Endodermal cell (in vitro differentiated cells): ENCODE results near the gene SLC37A3. TPM values are rescaled to one million over a fixed set of nuclear protein-coding genes. Genes with fewer than 3 reads are reported as not detected.
A peak's percentile ranks its signal among the peaks of the same experiment; 100 is the strongest.

ENCODE experiments used
- DNase-seq: peaks from one replicate; pipeline ENCODE4 v3.0.0-alpha.2; 2017
- H3K27ac ChIP-seq: 2 replicates; pipeline ENCODE4 v1.5.1; 2013; ENCODE audit warnings: mild to moderate bottlenecking, low read depth, low read length, moderate library complexity
- H3K27me3 ChIP-seq: 2 replicates; pipeline ENCODE4 v1.6.1; 2013; ENCODE audit warnings: mild to moderate bottlenecking, low read length, moderate library complexity; ENCODE audit not compliant: insufficient read depth, control insufficient read depth, poor library complexity, severe bottlenecking
- H3K36me3 ChIP-seq: 2 replicates; pipeline ENCODE4 v1.7.0; 2013; ENCODE audit warnings: mild to moderate bottlenecking, low read length, moderate library complexity; ENCODE audit not compliant: control insufficient read depth, insufficient read depth
- H3K4me1 ChIP-seq: one replicate; pipeline ENCODE4 v1.7.0; 2013; ENCODE audit warnings: low read length; ENCODE audit not compliant: control insufficient read depth, insufficient read depth
- H3K4me3 ChIP-seq: 2 replicates; pipeline ENCODE4 v1.5.1; 2013; ENCODE audit warnings: mild to moderate bottlenecking, low read length, moderate library complexity
- H3K9ac ChIP-seq: 2 replicates; pipeline ENCODE4 v1.6.1; 2013; ENCODE audit warnings: mild to moderate bottlenecking, low read length, moderate library complexity; ENCODE audit not compliant: poor library complexity, severe bottlenecking; ENCODE audit errors: extremely low read depth
- H3K9me3 ChIP-seq: 2 replicates; pipeline ENCODE4 v1.6.1; 2013; ENCODE audit warnings: mild to moderate bottlenecking, low read length, moderate library complexity; ENCODE audit not compliant: control insufficient read depth
- H3K27ac Mint-ChIP-seq: 2 replicates; pipeline ENCODE4 v1.8.0; 2020; ENCODE audit warnings: mixed read lengths
- H3K27me3 Mint-ChIP-seq: 2 replicates; pipeline ENCODE4 v1.8.0; 2021; ENCODE audit warnings: mild to moderate bottlenecking, mixed read lengths; ENCODE audit not compliant: insufficient read depth
- H3K36me3 Mint-ChIP-seq: 2 replicates; pipeline ENCODE4 v1.8.0; 2020; ENCODE audit warnings: low read depth, mixed read lengths
- H3K4me1 Mint-ChIP-seq: 2 replicates; pipeline ENCODE4 v1.8.0; 2020; ENCODE audit warnings: mixed read lengths
- H3K4me3 Mint-ChIP-seq: 2 replicates; pipeline ENCODE4 v1.8.0; 2020; ENCODE audit warnings: mild to moderate bottlenecking, moderate library complexity, mixed read lengths
- H3K9me3 Mint-ChIP-seq: 2 replicates; pipeline ENCODE4 v1.8.0; 2020; ENCODE audit warnings: mild to moderate bottlenecking, mixed read lengths
- CTCF ChIP-seq: fragments of 200-600 bp; sonication (generic); conservative IDR thresholded peaks from 2 replicates; pipeline ENCODE4 v1.5.0; 2021; ENCODE audit warnings: antibody characterized with exemption, mild to moderate bottlenecking
- WGBS, 2 experiments: methylation state at CpG; one replicate each; pipeline versions ENCODE4 v1.1.5 to v1.1.7; 2013; ENCODE audit warnings: missing lambda C conversion rate in 2 of 2, mixed read lengths in 1 of 2; ENCODE audit not compliant: insufficient coverage in 1 of 2, insufficient read length in 1 of 2; 5-methylcytosine and 5-hydroxymethylcytosine counted together
- total RNA-seq, 2 donors: library from RNA; stranded (reverse); fragmentation: NEBNext Ultra II Directional in 1 of 2; extraction: Animal tissue kit (Norgen Biotek cat#: 25700) in 1 of 2; gene quantifications; 2 replicates in 1 of 2; 3 replicates in 1 of 2; pipeline ENCODE4 v1.2.1, GENCODE V29; 2021

SLC37A3 gene
- total RNA-seq, 2 donors from 2014 or later = 55.4 to 60.5 TPM

- no peaks in the 10 kb centered on the region for H3K9me3 ChIP-seq
- no peak overlapping the region for H3K9ac ChIP-seq
- Mint-ChIP-seq H3K4me1 (peaks cover 15% of the 10 kb centered on the region), H3K36me3 (peaks cover 58% of the 10 kb centered on the region), H3K4me3 (no peak overlapping the region), H3K9me3 (no peaks in the 10 kb centered on the region), H3K27me3 (no peaks in the 10 kb centered on the region), H3K27ac (no peak overlapping the region)
- no peak overlapping the region for H3K4me3 ChIP-seq
- 91 to 92% methylated on average over 7 to 13 of the region's 13 CpGs for WGBS, 2 experiments
- H3K36me3 ChIP-seq = peaks cover 66% of the 10 kb centered on the region
- DNase-seq = no peak
- peak overlapping the region; percentile 92 for H3K27ac ChIP-seq
- H3K4me1 ChIP-seq = peaks cover 11% of the 10 kb centered on the region
- no peaks in the 10 kb centered on the region for H3K27me3 ChIP-seq
- no peak for TF ChIP-seq CTCF
These were observed 50.0 kb downstream of the SLC37A3 start for GRCh38 chr7:140348161-140348849.

- DNase-seq = no peak
- Histone ChIP-seq H3K4me1 (peaks cover 11% of the 10 kb centered on the region), H3K27me3 (no peaks in the 10 kb centered on the region), H3K9ac (no peak overlapping the region), H3K27ac (no peak overlapping the region), H3K36me3 (peaks cover 69% of the 10 kb centered on the region), H3K4me3 (no peak overlapping the region), H3K9me3 (no peaks in the 10 kb centered on the region)
- WGBS, 2 experiments = 96 to 100% methylated on average over 2 to 3 of the region's 5 CpGs
- H3K4me1 Mint-ChIP-seq = peaks cover 15% of the 10 kb centered on the region
- no peak overlapping the region for H3K27ac Mint-ChIP-seq
- H3K4me3 Mint-ChIP-seq = no peak overlapping the region
- H3K27me3 Mint-ChIP-seq = no peaks in the 10 kb centered on the region
- no peaks in the 10 kb centered on the region for H3K9me3 Mint-ChIP-seq
- H3K36me3 Mint-ChIP-seq = peaks cover 68% of the 10 kb centered on the region
- TF ChIP-seq CTCF = no peak
These were observed 51.1 kb downstream of the SLC37A3 start for GRCh38 chr7:140347218-140347617.

- H3K4me3 Mint-ChIP-seq = no peak overlapping the region
These were observed 52.9 kb downstream of the SLC37A3 start for GRCh38 chr7:140345426-140345825.

More at GRCh38 chr7:140345426-140345825, 52.9 kb downstream of the SLC37A3 start:
- Mint-ChIP-seq H3K9me3 (no peaks in the 10 kb centered on the region), H3K27ac (peak overlapping the region; percentile 16), H3K4me1 (peaks cover 15% of the 10 kb centered on the region), H3K27me3 (no peaks in the 10 kb centered on the region), H3K36me3 (peaks cover 72% of the 10 kb centered on the region)
- peaks cover 73% of the 10 kb centered on the region for H3K36me3 ChIP-seq
- no peak overlapping the region for H3K4me3 ChIP-seq
- H3K27me3 ChIP-seq = no peaks in the 10 kb centered on the region
- no peak overlapping the region for H3K9ac ChIP-seq
- no peak overlapping the region for H3K27ac ChIP-seq
- WGBS, 2 experiments = 90 to 94% methylated on average over 3 of the region's 3 CpGs
- no peak for DNase-seq
- peaks cover 11% of the 10 kb centered on the region for H3K4me1 ChIP-seq
- H3K9me3 ChIP-seq = no peaks in the 10 kb centered on the region
- no peak for TF ChIP-seq CTCF
